Measurements from ENCODE around the gene ETV7.

Gene ETV7

DNA sequence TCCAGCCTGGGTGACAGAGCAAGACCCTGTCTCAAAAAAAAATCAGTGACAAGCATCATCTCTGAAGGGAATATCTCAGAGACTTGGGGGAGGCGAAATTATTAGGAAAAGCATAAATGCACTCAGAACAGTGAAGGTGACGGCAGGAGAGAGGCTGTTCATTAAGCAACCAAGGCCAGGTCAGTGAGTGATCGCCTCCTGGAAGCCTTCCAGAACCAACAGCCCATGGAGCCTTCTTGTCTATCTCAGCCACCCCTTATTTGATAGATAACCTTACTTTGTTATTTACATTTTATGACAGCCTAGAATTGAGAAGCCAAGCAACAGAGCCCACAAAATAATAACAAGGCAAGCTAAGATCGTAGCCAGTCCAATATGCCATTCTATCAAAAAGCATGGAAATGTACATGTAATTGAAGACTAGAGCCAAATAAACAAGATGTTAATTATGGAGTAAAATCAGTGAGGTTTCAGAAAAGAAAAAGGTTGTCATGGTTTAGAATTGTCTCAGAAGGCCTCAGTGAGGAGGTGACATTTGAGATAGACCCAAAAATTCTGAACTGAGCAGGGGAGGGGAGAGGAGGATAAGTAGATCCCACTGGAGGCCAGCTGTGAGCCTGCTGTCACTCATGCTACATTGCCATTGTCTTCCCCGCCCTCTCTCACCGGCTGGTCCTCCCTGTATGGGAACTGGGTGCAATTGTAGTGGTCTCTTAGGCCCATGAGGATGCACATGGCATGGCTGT lies 68.6 kb downstream of the ETV7 start:
- DNase-seq = no peak

DNA sequence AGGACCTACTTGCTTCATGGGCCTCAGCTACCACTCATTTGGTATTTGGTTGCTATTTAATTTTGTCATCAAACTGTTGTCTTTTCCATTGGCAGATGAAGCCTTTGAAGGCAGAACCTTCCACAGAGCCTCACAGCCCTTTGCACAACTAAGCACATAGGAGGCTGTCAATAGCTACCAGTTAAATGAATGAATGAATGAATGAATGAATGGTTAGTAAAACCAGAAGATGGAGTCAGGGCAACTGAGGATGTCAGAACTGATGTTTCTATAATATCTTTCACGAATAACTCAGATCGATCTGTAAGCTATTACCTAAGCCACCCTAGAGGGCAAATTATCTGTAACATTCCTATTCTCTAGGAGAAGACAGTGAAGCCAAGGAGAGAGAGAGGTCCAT lies 69.8 kb downstream of the ETV7 start:
- no peak for DNase-seq
